Measurements from ENCODE around the gene ARHGEF11. TPM values are rescaled to one million over a fixed set of nuclear protein-coding genes. Genes with fewer than 3 reads are reported as not detected.

ARHGEF11 gene
- total RNA-seq, 1 experiment from 2014 or later: 41.1 TPM

- H4K20me1 ChIP-seq (ENCODE audit: control insufficient read depth, insufficient read depth, insufficient read length): no peaks in the 10 kb centered on the region
- H3K4ac ChIP-seq (ENCODE audit: low read depth, low read length): no peak overlapping the region
- Mint-ChIP-seq H3K4me3 (peak overlapping the region in 1 of 2 experiments; percentile 63; a peak in 1 of 5 replicates), H3K36me3 (ENCODE audit: insufficient read depth in 1 of 3, low read depth in 3 of 3) (no peaks in the 10 kb centered on the region), H3K27me3 (ENCODE audit: low read depth) (peaks cover 80% of the 10 kb centered on the region), H3K27ac (no peak overlapping the region), H3K9me3 (no peaks in the 10 kb centered on the region; a peak in 2 of 5 replicates), H3K4me1 (peaks cover 40 to 62% of the 10 kb centered on the region in 2 experiments)
- no peak overlapping the region for H2BK15ac ChIP-seq (ENCODE audit: low read depth, low read length)
- DNase-seq: no peak
- no peak overlapping the region for H2AFZ ChIP-seq (ENCODE audit: low read length)
- no peak overlapping the region for H3K56ac ChIP-seq (ENCODE audit: insufficient read length, low read depth, low read length)
- WGBS (ENCODE audit: extremely low coverage, insufficient read length, low lambda C conversion rate): no CpG with 5 or more reads among the region's 6 CpGs
- no peak overlapping the region for H3T11ph ChIP-seq (ENCODE audit: low read length)
- H4K8ac ChIP-seq (replicated peaks; ENCODE audit: insufficient read length, low read depth, low read length): no peak overlapping the region
- no peaks in the 10 kb centered on the region for H3K23me2 ChIP-seq (ENCODE audit: insufficient read length, low read depth, low read length, poor library complexity, severe bottlenecking)
- H2BK5ac ChIP-seq (ENCODE audit: insufficient read length, low read length): no peak overlapping the region
- H2BK120ac ChIP-seq (ENCODE audit: low read depth, low read length, poor library complexity, severe bottlenecking): no peak overlapping the region
- no peak overlapping the region for H3K9ac ChIP-seq (ENCODE audit: extremely low read depth, insufficient read length, low read length)
- no peaks in the 10 kb centered on the region for H3K9me3 ChIP-seq (ENCODE audit: control insufficient read depth, low read depth, low read length)
- peaks cover 10% of the 10 kb centered on the region; the same call in 1 of the 2 replicates for H3K27me3 ChIP-seq (ENCODE audit: insufficient read depth, low read length)
- H2BK12ac ChIP-seq (ENCODE audit: insufficient read length, low read depth, low read length): no peak overlapping the region
- H4K5ac ChIP-seq (ENCODE audit: insufficient read length, low read depth, low read length): no peak overlapping the region
- no peak overlapping the region for H2AK5ac ChIP-seq (ENCODE audit: insufficient read length, low read length)
- H3K79me1 ChIP-seq (ENCODE audit: insufficient read depth, low read depth, low read length, poor library complexity, severe bottlenecking): no peaks in the 10 kb centered on the region
- H3K79me2 ChIP-seq (ENCODE audit: insufficient read depth, low read length): no peaks in the 10 kb centered on the region
- H3K18ac ChIP-seq (ENCODE audit: insufficient read length, low read depth, low read length): no peak overlapping the region
- peak overlapping the region; percentile 19 for H3K4me2 ChIP-seq (ENCODE audit: insufficient read depth, insufficient read length, low read length)
- TF ChIP-seq, protein P1, sequence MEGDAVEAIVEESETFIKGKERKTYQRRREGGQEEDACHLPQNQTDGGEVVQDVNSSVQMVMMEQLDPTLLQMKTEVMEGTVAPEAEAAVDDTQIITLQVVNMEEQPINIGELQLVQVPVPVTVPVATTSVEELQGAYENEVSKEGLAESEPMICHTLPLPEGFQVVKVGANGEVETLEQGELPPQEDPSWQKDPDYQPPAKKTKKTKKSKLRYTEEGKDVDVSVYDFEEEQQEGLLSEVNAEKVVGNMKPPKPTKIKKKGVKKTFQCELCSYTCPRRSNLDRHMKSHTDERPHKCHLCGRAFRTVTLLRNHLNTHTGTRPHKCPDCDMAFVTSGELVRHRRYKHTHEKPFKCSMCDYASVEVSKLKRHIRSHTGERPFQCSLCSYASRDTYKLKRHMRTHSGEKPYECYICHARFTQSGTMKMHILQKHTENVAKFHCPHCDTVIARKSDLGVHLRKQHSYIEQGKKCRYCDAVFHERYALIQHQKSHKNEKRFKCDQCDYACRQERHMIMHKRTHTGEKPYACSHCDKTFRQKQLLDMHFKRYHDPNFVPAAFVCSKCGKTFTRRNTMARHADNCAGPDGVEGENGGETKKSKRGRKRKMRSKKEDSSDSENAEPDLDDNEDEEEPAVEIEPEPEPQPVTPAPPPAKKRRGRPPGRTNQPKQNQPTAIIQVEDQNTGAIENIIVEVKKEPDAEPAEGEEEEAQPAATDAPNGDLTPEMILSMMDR (conservative IDR thresholded peaks at IDR 0.05): no peak
- no peak overlapping the region for H3K27ac ChIP-seq (ENCODE audit: insufficient read length, low read depth, low read length)
- H2BK20ac ChIP-seq (ENCODE audit: low read depth, low read length, poor library complexity, severe bottlenecking): no peak overlapping the region
- no peak overlapping the region for H4K91ac ChIP-seq (ENCODE audit: insufficient read length, low read depth, low read length)
- no peak overlapping the region for H3K23ac ChIP-seq (ENCODE audit: insufficient read length, low read depth, low read length)
- peaks cover 2% of the 10 kb centered on the region; the same call in 1 of the 2 replicates for H3K4me1 ChIP-seq (ENCODE audit: insufficient read depth, low read length)
- H3K14ac ChIP-seq (ENCODE audit: insufficient read depth, low read length): no peak overlapping the region
Observed at GRCh38 chr1:156887734-156888133, 157.8 kb downstream of the ARHGEF11 start.

All from H9 (cell line).